Measurements from ENCODE around the gene COX20. TPM values are rescaled to one million over a fixed set of nuclear protein-coding genes. Genes with fewer than 3 reads are reported as not detected.

COX20 gene
- total RNA-seq, 4 donors from 2014 or later, result 12.3 to 23.4 (median 20.2) TPM

DNA sequence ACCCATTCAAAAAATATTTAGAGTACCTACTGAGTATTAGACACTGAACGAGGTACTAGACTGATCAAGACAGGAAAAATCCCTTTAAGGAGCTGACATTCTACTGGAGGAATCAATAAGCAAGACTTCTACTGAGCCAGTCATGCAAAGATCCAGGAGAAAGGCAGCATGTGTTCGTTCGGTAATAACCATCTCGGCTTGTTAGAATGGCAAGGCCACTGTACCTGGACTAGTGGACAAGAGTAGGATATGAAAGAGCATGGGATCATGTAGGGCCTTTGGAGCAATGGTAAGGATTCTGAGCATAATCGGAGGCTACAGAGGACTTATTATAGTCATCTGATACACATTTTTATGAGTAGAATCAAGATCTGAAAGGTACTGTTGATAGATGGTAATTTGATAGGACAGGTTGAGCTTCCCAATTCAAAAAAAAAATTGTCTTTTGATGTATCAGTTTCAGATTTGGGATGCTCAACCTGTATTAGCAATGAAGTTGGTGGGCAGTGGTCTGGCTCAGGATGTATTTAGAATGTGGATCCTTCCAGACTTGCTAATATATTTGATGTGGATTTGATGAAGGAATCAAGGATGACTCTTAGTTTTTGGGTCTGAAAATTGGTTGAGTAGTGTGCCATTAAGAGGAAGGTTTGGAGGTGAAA is 2.3 kb downstream of the COX20 start:
- TF ChIP-seq, protein P1, sequence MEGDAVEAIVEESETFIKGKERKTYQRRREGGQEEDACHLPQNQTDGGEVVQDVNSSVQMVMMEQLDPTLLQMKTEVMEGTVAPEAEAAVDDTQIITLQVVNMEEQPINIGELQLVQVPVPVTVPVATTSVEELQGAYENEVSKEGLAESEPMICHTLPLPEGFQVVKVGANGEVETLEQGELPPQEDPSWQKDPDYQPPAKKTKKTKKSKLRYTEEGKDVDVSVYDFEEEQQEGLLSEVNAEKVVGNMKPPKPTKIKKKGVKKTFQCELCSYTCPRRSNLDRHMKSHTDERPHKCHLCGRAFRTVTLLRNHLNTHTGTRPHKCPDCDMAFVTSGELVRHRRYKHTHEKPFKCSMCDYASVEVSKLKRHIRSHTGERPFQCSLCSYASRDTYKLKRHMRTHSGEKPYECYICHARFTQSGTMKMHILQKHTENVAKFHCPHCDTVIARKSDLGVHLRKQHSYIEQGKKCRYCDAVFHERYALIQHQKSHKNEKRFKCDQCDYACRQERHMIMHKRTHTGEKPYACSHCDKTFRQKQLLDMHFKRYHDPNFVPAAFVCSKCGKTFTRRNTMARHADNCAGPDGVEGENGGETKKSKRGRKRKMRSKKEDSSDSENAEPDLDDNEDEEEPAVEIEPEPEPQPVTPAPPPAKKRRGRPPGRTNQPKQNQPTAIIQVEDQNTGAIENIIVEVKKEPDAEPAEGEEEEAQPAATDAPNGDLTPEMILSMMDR (IDR thresholded peaks at IDR 0.05), result no peak
- no peak for TF ChIP-seq POLR2A (IDR thresholded peaks at IDR 0.05)
- 73 to 75% methylated on average over 5 of the region's 5 CpGs for WGBS, 2 donors
- intact Hi-C loops (cut with DNase I; ENCODE audit: low total_unique reads), result loop anchor here (10.0 kb wide), 1 partner anchor 127 kb away; a partner anchor contains a TSS
- H3K4me3 ChIP-seq (ENCODE audit: low read depth, poor library complexity, severe bottlenecking), result no peak overlapping the region
- DNase-seq (ENCODE audit: low spot score in 2 of 2), result no peak

DNA sequence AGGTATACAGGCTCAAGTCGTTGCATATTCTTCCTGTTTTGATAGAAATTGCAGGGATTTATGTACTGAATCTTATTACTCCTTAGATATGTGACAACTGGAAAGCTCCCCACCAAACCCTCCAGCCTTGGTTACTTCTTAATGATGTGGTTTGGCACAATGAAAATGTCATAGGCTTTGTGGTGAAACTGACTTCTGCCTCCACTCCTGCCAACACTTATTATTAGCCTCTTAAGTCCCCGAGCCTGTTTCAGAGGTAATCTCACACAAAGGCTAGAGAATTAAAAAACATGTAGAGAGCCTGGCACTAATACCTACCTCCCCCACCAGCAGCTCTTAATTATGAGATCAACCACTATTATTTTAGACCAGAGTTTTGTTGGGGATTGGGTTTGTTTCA is 4.2 kb downstream of the COX20 start:
- no peak for DNase-seq (ENCODE audit: low spot score in 2 of 2)
- WGBS, 2 donors, result 56 to 58% methylated on average over 2 of the region's 2 CpGs
- intact Hi-C loops (cut with DNase I; ENCODE audit: low total_unique reads), result loop anchor here (10.0 kb wide), 1 partner anchor 125 kb away; a partner anchor contains a TSS
- TF ChIP-seq POLR2A (IDR thresholded peaks at IDR 0.05), result no peak
- TF ChIP-seq, protein P1 (IDR thresholded peaks at IDR 0.05), result no peak
- no peak overlapping the region for H3K4me3 ChIP-seq (ENCODE audit: low read depth, poor library complexity, severe bottlenecking)

DNA sequence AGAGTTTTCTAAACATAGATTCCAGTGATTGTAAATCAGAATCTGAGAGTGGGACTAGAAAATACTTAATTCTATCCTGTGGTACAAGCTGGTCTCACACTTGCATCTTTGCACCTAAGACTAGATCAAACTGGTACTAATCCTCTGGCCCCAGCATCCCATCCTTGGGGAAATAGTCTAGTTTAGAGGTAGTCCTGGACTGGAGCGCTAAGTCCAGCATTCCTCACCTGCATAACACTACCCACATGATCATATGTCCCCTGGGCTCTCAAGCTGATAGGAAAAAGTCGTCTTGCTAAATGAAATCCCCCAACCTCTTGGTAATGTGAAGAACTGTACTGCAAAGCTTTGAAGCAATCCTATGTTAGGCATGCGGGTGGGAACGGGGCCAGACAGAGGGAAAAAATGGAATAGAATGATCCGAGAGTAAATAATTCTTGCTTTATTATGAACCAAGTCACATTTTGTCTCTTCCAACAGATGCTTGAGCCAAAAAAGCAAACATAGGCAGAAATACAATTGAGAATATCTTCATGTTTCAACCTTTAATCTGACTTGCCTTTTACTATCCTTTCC is 4.8 kb downstream of the COX20 start:
- intact Hi-C loops (cut with DNase I; ENCODE audit: low total_unique reads), result no loop called here
- TF ChIP-seq POLR2A (IDR thresholded peaks at IDR 0.05), result no peak
- TF ChIP-seq, protein P1 (IDR thresholded peaks at IDR 0.05), result no peak
- DNase-seq (ENCODE audit: low spot score in 2 of 2), result no peak
- no peak overlapping the region for H3K4me3 ChIP-seq (ENCODE audit: low read depth, poor library complexity, severe bottlenecking)
- WGBS, 2 donors, result 74 to 75% methylated on average over 5 of the region's 5 CpGs

DNA sequence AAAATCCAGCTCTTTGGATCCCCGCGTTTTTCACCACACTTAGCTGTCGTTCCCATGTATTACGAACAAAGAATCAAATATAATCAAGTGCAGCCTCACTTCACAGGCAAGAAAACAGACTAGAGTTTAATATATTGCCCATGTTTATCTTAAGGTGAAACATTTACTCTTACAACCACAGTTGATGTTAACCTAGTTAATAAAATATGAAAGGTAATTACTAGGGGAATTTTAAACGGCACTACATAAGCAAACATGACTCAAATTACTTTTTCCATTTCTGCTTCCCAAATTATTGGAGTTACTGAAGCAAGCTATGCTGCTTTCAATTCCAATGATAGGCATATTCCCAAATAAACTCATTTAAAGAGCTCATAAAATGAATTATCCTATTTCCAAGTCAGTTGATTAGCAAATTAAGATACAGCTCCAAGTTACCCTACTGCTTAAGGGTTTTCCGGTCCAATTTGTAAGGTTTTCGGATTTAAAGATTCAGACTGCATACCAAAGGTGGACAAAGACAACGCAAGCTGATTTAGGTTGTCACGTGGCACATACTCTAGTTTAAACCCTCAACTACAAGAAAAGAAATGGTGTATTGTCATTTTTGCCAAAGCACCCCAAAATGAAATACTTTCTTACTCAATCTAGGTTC is 5.9 kb downstream of the COX20 start:
- no peak for TF ChIP-seq POLR2A (IDR thresholded peaks at IDR 0.05)
- TF ChIP-seq, protein P1 (IDR thresholded peaks at IDR 0.05), result no peak
- H3K4me3 ChIP-seq (ENCODE audit: low read depth, poor library complexity, severe bottlenecking), result no peak overlapping the region
- no peak for DNase-seq (ENCODE audit: low spot score in 2 of 2)
- WGBS, 2 donors, result 90% methylated on average over 9 of the region's 9 CpGs
- intact Hi-C loops (cut with DNase I; ENCODE audit: low total_unique reads), result no loop called here

DNA sequence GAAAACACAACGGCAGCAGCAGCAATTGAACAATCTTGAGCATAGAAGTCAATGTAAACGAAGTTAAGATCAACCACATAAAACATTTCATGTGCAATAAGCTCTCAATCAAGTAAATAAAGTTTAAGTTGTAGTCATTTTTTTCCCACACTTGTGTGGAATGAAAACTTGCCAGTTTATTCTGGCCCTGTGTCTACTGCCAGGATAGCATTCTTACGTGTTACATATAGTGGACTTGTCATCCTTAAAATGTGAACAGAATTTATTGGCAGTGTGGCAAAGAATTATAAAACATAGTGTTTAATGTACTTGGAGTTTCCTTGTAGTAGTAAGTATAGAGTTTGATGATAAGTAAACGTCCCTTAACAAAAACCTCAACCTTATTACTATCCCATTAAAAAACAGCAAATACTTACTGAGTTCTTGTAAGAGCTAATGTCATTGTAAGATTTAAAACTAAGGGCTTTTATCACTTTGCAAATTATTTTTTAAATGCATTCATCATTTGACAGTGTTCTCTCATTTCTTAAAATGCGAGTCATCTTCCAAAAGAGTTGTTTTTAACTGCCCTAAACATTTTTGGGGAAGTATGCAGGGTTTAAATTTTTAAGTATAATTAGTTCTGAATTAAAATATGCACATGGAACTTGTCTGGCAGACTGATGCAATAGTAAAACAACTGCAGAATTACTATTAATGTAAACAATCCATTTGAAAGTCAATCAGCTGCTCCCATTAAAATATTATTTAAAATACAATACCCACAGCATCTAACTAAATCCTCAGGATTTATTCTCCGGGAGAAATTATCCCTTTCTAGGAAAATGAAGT is 7.9 kb downstream of the COX20 start:
- no peak overlapping the region for H3K4me3 ChIP-seq (ENCODE audit: low read depth, poor library complexity, severe bottlenecking)
- no peak for TF ChIP-seq POLR2A (IDR thresholded peaks at IDR 0.05)
- no peak for DNase-seq (ENCODE audit: low spot score in 2 of 2)
- intact Hi-C loops (cut with DNase I; ENCODE audit: low total_unique reads), result no loop called here
- WGBS, 2 donors, result 79 to 82% methylated on average over 6 of the region's 6 CpGs

Measured in lower leg skin (tissue), 4 donors.